ENCODE results near the gene BRPF1.

- no peak for TF ChIP-seq CTCF (IDR thresholded peaks at IDR 0.05; ENCODE audit: insufficient read depth, low read length, poor library complexity, severe bottlenecking)
- TF ChIP-seq EZH2phosphoT487 (conservative IDR thresholded peaks at IDR 0.05; ENCODE audit: low read length): no peak
Measured at GRCh38 chr3:9690451-9691450, 40.8 kb upstream of the BRPF1 start.
